ENCODE measurements around the gene HRH4.

The HRH4 gene, protein sequence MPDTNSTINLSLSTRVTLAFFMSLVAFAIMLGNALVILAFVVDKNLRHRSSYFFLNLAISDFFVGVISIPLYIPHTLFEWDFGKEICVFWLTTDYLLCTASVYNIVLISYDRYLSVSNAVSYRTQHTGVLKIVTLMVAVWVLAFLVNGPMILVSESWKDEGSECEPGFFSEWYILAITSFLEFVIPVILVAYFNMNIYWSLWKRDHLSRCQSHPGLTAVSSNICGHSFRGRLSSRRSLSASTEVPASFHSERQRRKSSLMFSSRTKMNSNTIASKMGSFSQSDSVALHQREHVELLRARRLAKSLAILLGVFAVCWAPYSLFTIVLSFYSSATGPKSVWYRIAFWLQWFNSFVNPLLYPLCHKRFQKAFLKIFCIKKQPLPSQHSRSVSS

GRCh38 chr18:24460388-24460787 is at the start of gene HRH4:
Gene HRH4, plus strand, starts transcription at chr18:24460637. Its CDS starts 92 bp downstream, at chr18:24460729.
- DNase-seq, result no peak

GRCh38 chr18:24413148-24413547 is 47.3 kb upstream of the HRH4 start:
- peak in 8 of 51 donors; percentile 2 to 53 (median 8) for DNase-seq

GRCh38 chr18:24414349-24415003 is 46.0 kb upstream of the HRH4 start:
- no peak for DNase-seq

GRCh38 chr18:24417480-24417879 is 43.0 kb upstream of the HRH4 start:
- DNase-seq, result no peak

DNA sequence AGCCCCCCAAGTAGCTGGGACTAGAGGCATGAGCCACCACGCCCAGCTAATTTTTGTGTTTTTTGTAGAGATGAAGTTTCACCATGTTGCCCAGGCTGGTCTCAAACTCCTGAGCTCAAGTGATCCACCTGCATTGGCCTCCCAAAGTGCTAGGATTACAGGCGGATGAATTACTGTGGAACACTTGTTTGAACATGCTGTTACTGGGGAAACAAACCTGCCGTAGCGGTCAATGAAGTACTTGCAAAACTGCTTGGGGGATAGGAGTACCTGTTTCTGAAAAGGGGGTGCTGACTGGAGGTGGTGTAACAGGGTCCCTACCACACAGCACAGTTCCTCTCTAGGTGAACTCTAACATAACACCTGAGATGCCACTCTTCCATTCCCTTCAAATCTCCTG is 39.9 kb upstream of the HRH4 start:
- DNase-seq, result no peak

- DNase-seq, result no peak
Observed at GRCh38 chr18:24421831-24422230, 38.6 kb upstream of the HRH4 start.

DNA sequence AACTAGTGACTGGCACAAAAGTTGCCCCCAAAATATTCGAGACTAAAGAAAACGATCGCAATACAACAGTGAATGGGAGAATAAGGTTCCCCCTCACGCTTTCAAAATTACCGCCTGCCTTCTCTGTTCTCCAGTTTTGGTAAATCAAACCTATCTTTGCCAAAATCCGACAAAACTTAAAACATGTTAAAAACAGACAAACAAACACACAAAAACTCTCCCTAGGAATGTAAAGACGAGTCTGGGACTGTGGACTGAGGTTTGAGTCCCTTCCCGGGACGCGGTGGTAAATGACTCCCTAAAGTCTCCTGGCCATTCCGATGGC is 34.4 kb upstream of the HRH4 start:
- no peak for DNase-seq

- peak; percentile 24 to 82 (median 64) for DNase-seq
Observed at GRCh38 chr18:24426398-24427294, 33.8 kb upstream of the HRH4 start, which contains the start of gene IMPACT. Gene IMPACT, plus strand, starts transcription at chr18:24426670. Its CDS starts 87 bp downstream, at chr18:24426757.

GRCh38 chr18:24427484-24427883 is 33.0 kb upstream of the HRH4 start:
- no peak for DNase-seq

GRCh38 chr18:24428709-24429108 is 31.7 kb upstream of the HRH4 start:
- no peak for DNase-seq

DNA sequence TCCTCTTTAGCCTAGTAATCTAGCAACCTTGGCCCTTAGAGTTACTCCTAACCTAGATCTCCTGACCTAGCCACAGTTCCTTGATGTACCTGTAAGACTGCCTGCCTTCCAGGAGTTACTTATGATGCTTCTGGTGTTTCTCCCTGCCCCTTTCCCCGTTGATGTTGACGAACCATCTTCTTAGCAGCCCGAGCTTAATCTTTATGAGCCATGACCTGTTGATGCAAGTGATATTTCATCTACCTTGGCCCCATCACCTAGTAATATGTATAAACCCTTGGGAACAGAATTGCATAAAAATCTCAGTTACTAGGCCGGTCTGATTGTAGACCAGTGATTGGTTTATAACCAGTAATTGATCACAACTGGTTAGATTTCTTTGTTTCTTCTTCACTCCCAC is 31.2 kb upstream of the HRH4 start:
- no peak for DNase-seq

GRCh38 chr18:24432618-24433017 is 27.8 kb upstream of the HRH4 start:
- no peak for DNase-seq

- no peak for DNase-seq
Observed at GRCh38 chr18:24436939-24437338, 23.5 kb upstream of the HRH4 start.

- DNase-seq, result no peak
Observed at GRCh38 chr18:24443870-24444269, 16.6 kb upstream of the HRH4 start.

- no peak for DNase-seq
Observed at GRCh38 chr18:24446453-24446852, 14.0 kb upstream of the HRH4 start.

GRCh38 chr18:24446953-24447538 is 13.4 kb upstream of the HRH4 start:
- no peak for DNase-seq

- no peak for DNase-seq
Observed at GRCh38 chr18:24447961-24448360, 12.5 kb upstream of the HRH4 start.

GRCh38 chr18:24456549-24456948 is 3.9 kb upstream of the HRH4 start:
- no peak for DNase-seq

DNA sequence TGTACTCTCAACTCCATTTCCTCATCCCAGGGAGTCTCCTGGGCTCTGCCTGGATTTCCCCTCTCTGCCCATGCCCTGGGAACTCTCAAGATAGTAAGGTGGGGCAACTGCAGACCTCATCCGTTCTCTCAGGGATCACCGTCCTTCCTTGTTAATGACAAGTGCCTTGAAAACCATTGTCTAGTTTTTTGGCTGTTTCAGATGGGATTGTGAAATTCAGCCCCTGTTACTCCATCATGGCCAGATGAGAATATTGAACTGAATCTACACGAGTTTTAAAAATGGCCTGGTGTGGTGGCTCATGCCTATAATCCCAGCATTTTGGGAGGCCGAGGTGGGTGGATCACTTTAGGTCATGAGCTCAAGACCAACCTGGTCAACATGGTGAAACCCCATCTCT is 665 bp upstream of the HRH4 start:
- DNase-seq, result no peak

DNA sequence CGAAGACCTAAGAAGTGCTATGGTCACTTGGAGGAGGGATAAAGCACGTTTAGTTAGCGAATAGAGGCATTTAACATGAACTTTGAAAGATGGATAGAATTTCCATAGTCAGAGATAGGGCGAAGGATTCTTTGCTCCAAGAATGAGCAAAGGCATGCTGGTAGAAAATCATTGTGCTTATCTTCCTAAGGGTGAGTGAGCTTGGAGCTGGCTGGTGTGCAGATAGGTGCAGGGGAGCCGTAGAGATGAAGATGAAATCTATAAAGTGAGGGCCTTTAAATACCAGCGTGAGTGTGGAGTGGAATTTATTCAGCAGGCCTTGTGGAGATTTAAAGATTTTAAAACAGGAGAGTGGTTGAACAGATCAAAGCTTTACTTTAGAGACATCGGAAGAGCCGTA is 1.6 kb downstream of the HRH4 start:
- no peak for DNase-seq
